SK-N-SH treated with all-trans-retinoic acid at 6 μM for 48 hours (cell line): ENCODE results near the gene NATD1.

Source experiments
- ATAC-seq: fragments of 200-7000 bp; cut with Tn5 transposase; 3 replicates; pipeline ENCODE4 v1.9.1; 2020; ENCODE audit warnings: mild to moderate bottlenecking, moderate library complexity
- ARNTL ChIP-seq: fragments of 450-650 bp; formaldehyde crosslinking; IDR thresholded peaks from 2 replicates; pipeline ENCODE4 v1.5.0; 2020; ENCODE audit warnings: low read depth, mild to moderate bottlenecking, moderate library complexity, borderline replicate concordance
- BACH2 ChIP-seq: fragments of 250-450 bp; sonication (Bioruptor Pico); IDR thresholded peaks from 2 replicates; pipeline ENCODE4 v1.9.0; 2021; ENCODE audit warnings: mild to moderate bottlenecking, borderline replicate concordance
- CSDC2 ChIP-seq: fragments of 250-450 bp; sonication (Bioruptor Pico); IDR thresholded peaks from 2 replicates; pipeline ENCODE4 v1.5.0; 2020; ENCODE audit warnings: mild to moderate bottlenecking, moderate library complexity
- ESRRG ChIP-seq: fragments of 250-450 bp; sonication (Bioruptor Pico); IDR thresholded peaks from 2 replicates; pipeline ENCODE4 v1.6.1; 2021; ENCODE audit warnings: mild to moderate bottlenecking
- GLIS3 ChIP-seq: fragments of 250-450 bp; sonication (Bioruptor Pico); IDR thresholded peaks from 2 replicates; pipeline ENCODE4 v1.5.0; 2020; ENCODE audit warnings: mild to moderate bottlenecking, moderate library complexity
- ISL1 ChIP-seq: fragments of 250-450 bp; sonication (Bioruptor Pico); IDR thresholded peaks from 2 replicates; pipeline ENCODE4 v2.1.2; 2022; ENCODE audit warnings: mild to moderate bottlenecking, moderate library complexity
- OSR1 ChIP-seq: fragments of 250-450 bp; sonication (Bioruptor Pico); IDR thresholded peaks from 2 replicates; pipeline ENCODE4 v1.8.0; 2022; ENCODE audit warnings: moderate library complexity, mild to moderate bottlenecking, inconsistent platforms
- PATZ1 ChIP-seq: fragments of 250-450 bp; sonication (Bioruptor Pico); IDR thresholded peaks from 2 replicates; pipeline ENCODE4 v1.8.0; 2020; ENCODE audit warnings: mild to moderate bottlenecking, moderate library complexity, borderline replicate concordance
- POU6F1 ChIP-seq: fragments of 250-450 bp; sonication (Bioruptor Pico); IDR thresholded peaks from 2 replicates; pipeline ENCODE4 v1.8.0; 2021; ENCODE audit warnings: low read depth, mild to moderate bottlenecking, moderate library complexity, borderline replicate concordance
- PPARA ChIP-seq: fragments of 250-450 bp; sonication (Bioruptor Pico); IDR thresholded peaks from 2 replicates; pipeline ENCODE4 v1.5.0; 2020; ENCODE audit warnings: mild to moderate bottlenecking, borderline replicate concordance
- RARB ChIP-seq: fragments of 250-450 bp; sonication (Bioruptor Pico); IDR thresholded peaks from 2 replicates; pipeline ENCODE4 v1.8.0; 2021; ENCODE audit warnings: mild to moderate bottlenecking, moderate library complexity
- SNAI2 ChIP-seq: fragments of 250-450 bp; sonication (Bioruptor Pico); IDR thresholded peaks from 2 replicates; pipeline ENCODE4 v1.5.0; 2020; ENCODE audit warnings: mild to moderate bottlenecking, moderate library complexity
- TOX ChIP-seq: fragments of 250-450 bp; sonication (Bioruptor Pico); IDR thresholded peaks from 2 replicates; pipeline ENCODE4 v1.8.0; 2021; ENCODE audit warnings: mild to moderate bottlenecking, moderate library complexity, borderline replicate concordance
- TSHZ2 ChIP-seq: fragments of 250-450 bp; sonication (Bioruptor Pico); IDR thresholded peaks from 2 replicates; pipeline ENCODE4 v1.5.0; 2020; ENCODE audit warnings: mild to moderate bottlenecking, moderate library complexity
- ZC3H10 ChIP-seq: fragments of 250-450 bp; sonication (Bioruptor Pico); IDR thresholded peaks from 2 replicates; pipeline ENCODE4 v1.5.1; 2021; ENCODE audit warnings: mild to moderate bottlenecking, moderate library complexity
- ZFP3 ChIP-seq: fragments of 250-450 bp; sonication (Bioruptor Pico); IDR thresholded peaks from 2 replicates; pipeline ENCODE4 v1.5.0; 2020; ENCODE audit warnings: mild to moderate bottlenecking, moderate library complexity
- ZFP30 ChIP-seq: fragments of 450-650 bp; formaldehyde crosslinking; IDR thresholded peaks from 2 replicates; pipeline ENCODE4 v1.5.0; 2022; ENCODE audit warnings: mild to moderate bottlenecking, moderate library complexity
- ZNF565 ChIP-seq: fragments of 450-650 bp; formaldehyde crosslinking; conservative IDR thresholded peaks from 2 replicates; pipeline ENCODE4 v1.5.0; 2020; ENCODE audit warnings: low read depth, mild to moderate bottlenecking, moderate library complexity
- ZNF70 ChIP-seq: fragments of 450-650 bp; formaldehyde crosslinking; IDR thresholded peaks from 2 replicates; pipeline ENCODE4 v1.5.0; 2020; ENCODE audit warnings: mild to moderate bottlenecking, moderate library complexity
- ZNF8 ChIP-seq: fragments of 450-650 bp; formaldehyde crosslinking; IDR thresholded peaks from 2 replicates; pipeline ENCODE4 v1.5.0; 2020; ENCODE audit warnings: mild to moderate bottlenecking, moderate library complexity
- TF ChIP-seq, protein P1 (sequence below): fragments of 250-450 bp; sonication (Bioruptor Pico); IDR thresholded peaks from 2 replicates; pipeline ENCODE4 v1.5.1; 2020; ENCODE audit warnings: low read depth, mild to moderate bottlenecking, moderate library complexity

NATD1 gene

GRCh38 chr17:21199856-21200255 lies 53.4 kb downstream of the NATD1 start:
- TF ChIP-seq GLIS3 (CRISPR knock-in tag) (no peak), TOX (CRISPR knock-in tag) (no peak)
- ATAC-seq = no peak

- no peak for ATAC-seq
- TF ChIP-seq SNAI2 (CRISPR knock-in tag) = no peak
- no peak for TF ChIP-seq ARNTL
- TF ChIP-seq GLIS3 (CRISPR knock-in tag) = no peak
- no peak for TF ChIP-seq CSDC2 (CRISPR knock-in tag)
- TF ChIP-seq ZNF565 (CRISPR knock-in tag) = no peak
- TF ChIP-seq, protein P1, sequence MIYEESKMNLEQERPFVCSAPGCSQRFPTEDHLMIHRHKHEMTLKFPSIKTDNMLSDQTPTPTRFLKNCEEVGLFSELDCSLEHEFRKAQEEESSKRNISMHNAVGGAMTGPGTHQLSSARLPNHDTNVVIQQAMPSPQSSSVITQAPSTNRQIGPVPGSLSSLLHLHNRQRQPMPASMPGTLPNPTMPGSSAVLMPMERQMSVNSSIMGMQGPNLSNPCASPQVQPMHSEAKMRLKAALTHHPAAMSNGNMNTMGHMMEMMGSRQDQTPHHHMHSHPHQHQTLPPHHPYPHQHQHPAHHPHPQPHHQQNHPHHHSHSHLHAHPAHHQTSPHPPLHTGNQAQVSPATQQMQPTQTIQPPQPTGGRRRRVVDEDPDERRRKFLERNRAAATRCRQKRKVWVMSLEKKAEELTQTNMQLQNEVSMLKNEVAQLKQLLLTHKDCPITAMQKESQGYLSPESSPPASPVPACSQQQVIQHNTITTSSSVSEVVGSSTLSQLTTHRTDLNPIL (CRISPR knock-in tag) = no peak
These were observed 53.9 kb downstream of the NATD1 start for GRCh38 chr17:21199311-21199710.

DNA sequence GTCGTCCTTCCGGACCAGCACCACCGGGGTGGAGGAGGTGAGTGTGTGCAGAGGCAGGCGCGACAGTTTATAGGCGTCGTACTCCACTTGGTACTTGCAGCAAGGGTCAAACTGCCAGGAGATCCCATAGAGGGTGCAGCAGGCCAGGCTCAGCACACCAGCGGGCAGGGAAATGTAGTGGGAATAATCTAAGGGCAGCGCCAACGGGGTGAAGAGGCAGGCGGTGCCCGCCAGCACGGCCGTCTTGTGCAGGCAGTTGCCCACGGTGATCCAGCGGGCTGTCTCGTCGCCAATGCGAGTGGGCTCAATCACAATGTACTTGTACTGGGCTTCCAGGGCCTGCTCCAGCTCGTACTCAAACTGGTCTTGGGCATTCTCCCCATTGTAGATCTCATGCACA lies 54.8 kb downstream of the NATD1 start:
- no peak for TF ChIP-seq SNAI2 (CRISPR knock-in tag)
- no peak for TF ChIP-seq ZFP30 (CRISPR knock-in tag)
- TF ChIP-seq ZNF565 (CRISPR knock-in tag) = no peak
- TF ChIP-seq PPARA (CRISPR knock-in tag) = no peak
- no peak for TF ChIP-seq TSHZ2 (CRISPR knock-in tag)
- TF ChIP-seq ZNF8 (CRISPR knock-in tag) = no peak
- no peak for TF ChIP-seq ESRRG (CRISPR knock-in tag)
- no peak for TF ChIP-seq PATZ1
- no peak for TF ChIP-seq RARB (CRISPR knock-in tag)
- no peak for TF ChIP-seq GLIS3 (CRISPR knock-in tag)
- no peak for TF ChIP-seq ZNF70 (CRISPR knock-in tag)
- no peak for TF ChIP-seq OSR1 (CRISPR knock-in tag)
- no peak for ATAC-seq

GRCh38 chr17:21196126-21196525 lies 57.1 kb downstream of the NATD1 start:
- no peak for ATAC-seq
- TF ChIP-seq ZNF565 (CRISPR knock-in tag) = no peak

- ATAC-seq = no peak
- TF ChIP-seq PATZ1 (no peak), ZFP3 (no peak), ISL1 (CRISPR knock-in tag) (no peak), ZNF8 (CRISPR knock-in tag) (no peak), PPARA (CRISPR knock-in tag) (no peak)
These were observed 58.5 kb downstream of the NATD1 start for GRCh38 chr17:21194703-21195102.

GRCh38 chr17:21194226-21194625 lies 59.0 kb downstream of the NATD1 start:
- TF ChIP-seq ZC3H10 (CRISPR knock-in tag) (no peak), POU6F1 (CRISPR knock-in tag) (no peak), ZNF8 (CRISPR knock-in tag) (no peak), BACH2 (no peak), ZFP3 (no peak), ZNF70 (CRISPR knock-in tag) (no peak), ZNF565 (CRISPR knock-in tag) (no peak), RARB (CRISPR knock-in tag) (no peak), ESRRG (CRISPR knock-in tag) (no peak)
- ATAC-seq = no peak
